Natural killer cell treated with Interleukin-12 subunit alpha and Interleukin-12 subunit beta and Interleukin-15 and Interleukin-18, amount 100 ng/mL, for 72 hours (primary cell): ENCODE data around the gene NUP93. TPM values are rescaled to one million over a fixed set of nuclear protein-coding genes. Genes with fewer than 3 reads are reported as not detected.
"Not testable (repeated sequence)": the region's sequence is repeated elsewhere in the genome, so short reads cannot be mapped to it uniquely, and the experiment has no call there.

Source experiments
- ATAC-seq, 2 donors: fragments of 150-1000 bp; cut with Tn5 transposase in 1 of 2; sonication (Bioruptor Pico), chemical (Tn5 transposase) in 1 of 2; 2 replicates each; pipeline ENCODE4 v1.10.0; 2021
- DNase-seq: peaks from one replicate; pipeline ENCODE4 v3.0.0; 2022; ENCODE audit warnings: low spot score
- H3K27ac Mint-ChIP-seq, 2 donors: 1 replicate in 1 of 2; 2 replicates in 1 of 2; pipeline ENCODE4 v1.8.0; 2022; ENCODE audit warnings: mixed read lengths in 2 of 2, mild to moderate bottlenecking in 1 of 2, moderate library complexity in 1 of 2
- H3K27me3 Mint-ChIP-seq, 2 donors: 1 replicate in 1 of 2; 2 replicates in 1 of 2; pipeline ENCODE4 v1.8.0; 2022; ENCODE audit warnings: mixed read lengths in 2 of 2
- H3K36me3 Mint-ChIP-seq: one replicate; pipeline ENCODE4 v1.8.0; 2022; ENCODE audit warnings: mixed read lengths
- H3K4me1 Mint-ChIP-seq, 2 donors: 1 replicate in 1 of 2; 2 replicates in 1 of 2; pipeline ENCODE4 v1.8.0; 2022; ENCODE audit warnings: low read depth in 2 of 2, mixed read lengths in 2 of 2, mild to moderate bottlenecking in 1 of 2
- H3K4me3 Mint-ChIP-seq: one replicate; pipeline ENCODE4 v1.8.0; 2022; ENCODE audit warnings: mixed read lengths
- H3K9me3 Mint-ChIP-seq: 2 replicates; pipeline ENCODE4 v1.8.0; 2022; ENCODE audit warnings: mixed read lengths
- total RNA-seq, 2 donors: library from RNA; stranded (reverse); gene quantifications; one replicate each; pipeline ENCODE4 v1.2.3, GENCODE V29; 2022

NUP93 gene
- total RNA-seq, 2 donors from 2014 or later: 111 to 171 TPM

GRCh38 chr16:56717532-56717931 lies 12.4 kb upstream of the NUP93 start:
- not testable (repeated sequence) for H3K27me3 Mint-ChIP-seq, H3K9me3 Mint-ChIP-seq, H3K4me3 Mint-ChIP-seq, H3K4me1 Mint-ChIP-seq, ATAC-seq, H3K36me3 Mint-ChIP-seq, H3K27ac Mint-ChIP-seq, DNase-seq

GRCh38 chr16:56722200-56722842 lies 7.6 kb upstream of the NUP93 start:
- H3K27ac Mint-ChIP-seq: no peak overlapping the region
- no peaks in the 10 kb centered on the region for H3K9me3 Mint-ChIP-seq
- H3K36me3 Mint-ChIP-seq: no peaks in the 10 kb centered on the region
- H3K27me3 Mint-ChIP-seq: peaks cover 0 to 9% of the 10 kb centered on the region in 2 donors
- no peak overlapping the region for H3K4me3 Mint-ChIP-seq
- no peaks in the 10 kb centered on the region for H3K4me1 Mint-ChIP-seq
- ATAC-seq (no peak), DNase-seq (no peak)

- ATAC-seq (no peak), DNase-seq (no peak)
- Mint-ChIP-seq H3K36me3 (no peaks in the 10 kb centered on the region), H3K27ac (no peak overlapping the region), H3K9me3 (no peaks in the 10 kb centered on the region), H3K27me3 (peaks cover 0 to 9% of the 10 kb centered on the region in 2 donors), H3K4me3 (no peak overlapping the region), H3K4me1 (peaks cover 5 to 6% of the 10 kb centered on the region in 2 donors)
These were observed 5.7 kb upstream of the NUP93 start for GRCh38 chr16:56724191-56724590.

- H3K9me3 Mint-ChIP-seq: no peaks in the 10 kb centered on the region
- H3K27me3 Mint-ChIP-seq: peaks cover 0 to 9% of the 10 kb centered on the region in 2 donors
- DNase-seq (no peak), ATAC-seq (no peak)
- H3K27ac Mint-ChIP-seq: no peak overlapping the region
- H3K4me1 Mint-ChIP-seq: peaks cover 12 to 15% of the 10 kb centered on the region in 2 donors
- no peaks in the 10 kb centered on the region for H3K36me3 Mint-ChIP-seq
- H3K4me3 Mint-ChIP-seq: no peak overlapping the region
These were observed 3.6 kb upstream of the NUP93 start for GRCh38 chr16:56726283-56726682.

- H3K4me1 Mint-ChIP-seq: peaks cover 12 to 16% of the 10 kb centered on the region in 2 donors
- no peak overlapping the region for H3K4me3 Mint-ChIP-seq
- DNase-seq (no peak), ATAC-seq (no peak)
- H3K9me3 Mint-ChIP-seq: no peaks in the 10 kb centered on the region
- no peaks in the 10 kb centered on the region for H3K36me3 Mint-ChIP-seq
- H3K27ac Mint-ChIP-seq: no peak overlapping the region
- peaks cover 0 to 7% of the 10 kb centered on the region in 2 donors for H3K27me3 Mint-ChIP-seq
These were observed 3.0 kb upstream of the NUP93 start for GRCh38 chr16:56726926-56727325.

GRCh38 chr16:56728027-56728426 lies 1.9 kb upstream of the NUP93 start:
- Mint-ChIP-seq H3K36me3 (no peaks in the 10 kb centered on the region), H3K27me3 (peaks cover 0 to 7% of the 10 kb centered on the region in 2 donors), H3K4me1 (peaks cover 12 to 16% of the 10 kb centered on the region in 2 donors), H3K27ac (no peak overlapping the region), H3K9me3 (no peaks in the 10 kb centered on the region), H3K4me3 (no peak overlapping the region)
- no peak for ATAC-seq
- no peak for DNase-seq

- Mint-ChIP-seq H3K36me3 (no peaks in the 10 kb centered on the region), H3K4me1 (peaks cover 12 to 16% of the 10 kb centered on the region in 2 donors), H3K9me3 (no peaks in the 10 kb centered on the region), H3K4me3 (no peak overlapping the region), H3K27ac (no peak overlapping the region), H3K27me3 (peaks cover 0 to 1% of the 10 kb centered on the region in 2 donors)
- ATAC-seq: no peak
- DNase-seq: no peak
These were observed 772 bp upstream of the NUP93 start for GRCh38 chr16:56728980-56729734.

- H3K9me3 Mint-ChIP-seq: no peaks in the 10 kb centered on the region
- H3K36me3 Mint-ChIP-seq: no peaks in the 10 kb centered on the region
- no peaks in the 10 kb centered on the region for H3K27me3 Mint-ChIP-seq
- ATAC-seq: no peak
- peaks cover 12 to 20% of the 10 kb centered on the region in 2 donors for H3K4me1 Mint-ChIP-seq
- no peak overlapping the region for H3K4me3 Mint-ChIP-seq
- no peak for DNase-seq
- H3K27ac Mint-ChIP-seq: no peak overlapping the region
These were observed 2.4 kb downstream of the NUP93 start for GRCh38 chr16:56732366-56732765.

- H3K27me3 Mint-ChIP-seq: no peaks in the 10 kb centered on the region
- H3K9me3 Mint-ChIP-seq: no peaks in the 10 kb centered on the region
- DNase-seq: peak; percentile 68
- peak; percentile 39 to 82 for ATAC-seq
- H3K4me1 Mint-ChIP-seq: peaks cover 12 to 20% of the 10 kb centered on the region in 2 donors
- H3K4me3 Mint-ChIP-seq: no peak overlapping the region
- H3K27ac Mint-ChIP-seq: no peak overlapping the region
- H3K36me3 Mint-ChIP-seq: no peaks in the 10 kb centered on the region
These were observed 2.9 kb downstream of the NUP93 start for GRCh38 chr16:56732832-56733231.

GRCh38 chr16:56734429-56734828 lies 4.5 kb downstream of the NUP93 start:
- peaks cover 4 to 13% of the 10 kb centered on the region in 2 donors for H3K4me1 Mint-ChIP-seq
- H3K27me3 Mint-ChIP-seq: no peaks in the 10 kb centered on the region
- no peak overlapping the region for H3K27ac Mint-ChIP-seq
- no peaks in the 10 kb centered on the region for H3K36me3 Mint-ChIP-seq
- ATAC-seq (no peak), DNase-seq (no peak)
- no peak overlapping the region for H3K4me3 Mint-ChIP-seq
- no peaks in the 10 kb centered on the region for H3K9me3 Mint-ChIP-seq

GRCh38 chr16:56736476-56736875 lies 6.5 kb downstream of the NUP93 start:
- ATAC-seq: no peak
- Mint-ChIP-seq H3K4me1 (peaks cover 0 to 5% of the 10 kb centered on the region in 2 donors), H3K36me3 (no peaks in the 10 kb centered on the region), H3K27ac (no peak overlapping the region), H3K27me3 (no peaks in the 10 kb centered on the region), H3K9me3 (no peaks in the 10 kb centered on the region), H3K4me3 (no peak overlapping the region)
- no peak for DNase-seq

- DNase-seq (no peak), ATAC-seq (no peak)
- Mint-ChIP-seq H3K4me1 (peaks cover 8 to 11% of the 10 kb centered on the region in 2 donors), H3K4me3 (no peak overlapping the region), H3K27ac (peak overlapping the region in 1 of 2 donors; percentile 12), H3K36me3 (no peaks in the 10 kb centered on the region), H3K27me3 (no peaks in the 10 kb centered on the region), H3K9me3 (no peaks in the 10 kb centered on the region)
These were observed 7.6 kb downstream of the NUP93 start for GRCh38 chr16:56737539-56737938.

GRCh38 chr16:56738221-56738620 lies 8.3 kb downstream of the NUP93 start:
- Mint-ChIP-seq H3K36me3 (no peaks in the 10 kb centered on the region), H3K27me3 (no peaks in the 10 kb centered on the region), H3K4me1 (peaks cover 11 to 12% of the 10 kb centered on the region in 2 donors), H3K27ac (peak overlapping the region in 1 of 2 donors; percentile 12), H3K9me3 (no peaks in the 10 kb centered on the region), H3K4me3 (no peak overlapping the region)
- ATAC-seq: no peak
- no peak for DNase-seq

- H3K36me3 Mint-ChIP-seq, DNase-seq, H3K9me3 Mint-ChIP-seq: not testable (repeated sequence)
These were observed 9.4 kb downstream of the NUP93 start for GRCh38 chr16:56739378-56739777.

More at GRCh38 chr16:56739378-56739777, 9.4 kb downstream of the NUP93 start:
- not testable (repeated sequence) for H3K4me3 Mint-ChIP-seq, H3K27me3 Mint-ChIP-seq, H3K27ac Mint-ChIP-seq, ATAC-seq
- H3K4me1 Mint-ChIP-seq: peaks cover 14 to 17% of the 10 kb centered on the region in 2 donors
